Trophoblast cell (in vitro differentiated cells and primary cell): Measurements from ENCODE around the gene PRKCB.

ENCODE experiments used
- DNase-seq, 2 donors: peaks; one replicate each; pipeline ENCODE4 v3.0.0-alpha.2; 2016
- H2AFZ ChIP-seq: 2 replicates; pipeline ENCODE4 v1.6.1; 2013; ENCODE audit warnings: low read length, moderate library complexity, mild to moderate bottlenecking; ENCODE audit not compliant: insufficient read depth, poor library complexity
- H2AK5ac ChIP-seq: 2 replicates; pipeline ENCODE4 v1.6.1; 2013; ENCODE audit warnings: mild to moderate bottlenecking, low read length
- H2BK120ac ChIP-seq: 2 replicates; pipeline ENCODE4 v1.6.1; 2013; ENCODE audit warnings: low read length, mild to moderate bottlenecking, moderate library complexity; ENCODE audit not compliant: insufficient read depth, poor library complexity
- H2BK12ac ChIP-seq: 2 replicates; pipeline ENCODE4 v1.6.1; 2013; ENCODE audit warnings: mild to moderate bottlenecking, low read length, moderate library complexity
- H2BK5ac ChIP-seq: 2 replicates; pipeline ENCODE4 v1.6.1; 2013; ENCODE audit warnings: low read length, low read depth, moderate library complexity, mild to moderate bottlenecking; ENCODE audit not compliant: poor library complexity
- H3K14ac ChIP-seq: 2 replicates; pipeline ENCODE4 v1.6.1; 2013; ENCODE audit warnings: mild to moderate bottlenecking, low read length
- H3K18ac ChIP-seq: 2 replicates; pipeline ENCODE4 v1.6.1; 2013; ENCODE audit warnings: mild to moderate bottlenecking, low read length
- H3K23ac ChIP-seq: 2 replicates; pipeline ENCODE4 v1.6.1; 2013; ENCODE audit warnings: low read length
- H3K27ac ChIP-seq: 2 replicates; pipeline ENCODE4 v1.5.1; 2013; ENCODE audit warnings: low read depth, mild to moderate bottlenecking, inconsistent platforms, low read length, moderate library complexity
- H3K27me3 ChIP-seq: 2 replicates; pipeline ENCODE4 v1.6.1; 2013; ENCODE audit warnings: inconsistent platforms, mild to moderate bottlenecking, low read length, moderate library complexity; ENCODE audit not compliant: insufficient read depth
- H3K36me3 ChIP-seq, 2 experiments: 1 replicate in 1 of 2; 2 replicates in 1 of 2; pipeline ENCODE4 v1.6.1; 2013; ENCODE audit warnings: low read length in 2 of 2, mild to moderate bottlenecking in 2 of 2, moderate library complexity in 1 of 2; ENCODE audit not compliant: insufficient read depth in 2 of 2, control insufficient read depth in 1 of 2
- H3K4ac ChIP-seq: 2 replicates; pipeline ENCODE4 v1.6.1; 2013; ENCODE audit warnings: low read depth, mild to moderate bottlenecking, low read length, moderate library complexity
- H3K4me1 ChIP-seq, 2 experiments: 1 replicate in 1 of 2; 2 replicates in 1 of 2; pipeline ENCODE4 v1.6.1; 2013; ENCODE audit warnings: low read length in 2 of 2, mild to moderate bottlenecking in 2 of 2, moderate library complexity in 1 of 2; ENCODE audit not compliant: insufficient read depth in 2 of 2, control insufficient read depth in 1 of 2
- H3K4me2 ChIP-seq: 2 replicates; pipeline ENCODE4 v1.6.1; 2013; ENCODE audit warnings: inconsistent platforms, mild to moderate bottlenecking, low read length, moderate library complexity
- H3K4me3 ChIP-seq: 2 replicates; pipeline ENCODE4 v1.5.1; 2013; ENCODE audit warnings: mild to moderate bottlenecking, low read depth, low read length, inconsistent platforms
- H3K79me1 ChIP-seq: one replicate; pipeline ENCODE4 v1.6.1; 2013; ENCODE audit warnings: low read length
- H3K79me2 ChIP-seq: 2 replicates; pipeline ENCODE4 v1.6.1; 2013; ENCODE audit warnings: low read length, mild to moderate bottlenecking; ENCODE audit not compliant: control insufficient read depth, insufficient read depth, poor library complexity
- H3K9ac ChIP-seq: 2 replicates; pipeline ENCODE4 v1.6.1; 2013; ENCODE audit warnings: mild to moderate bottlenecking, low read length
- H3K9me3 ChIP-seq: 2 replicates; pipeline ENCODE4 v1.6.1; 2013; ENCODE audit warnings: low read depth, mild to moderate bottlenecking, control low read depth, inconsistent platforms, low read length; ENCODE audit not compliant: insufficient read depth
- H4K12ac ChIP-seq: 2 replicates; pipeline ENCODE4 v1.6.1; 2013; ENCODE audit warnings: low read depth, mild to moderate bottlenecking, low read length, moderate library complexity
- H4K8ac ChIP-seq: 2 replicates; pipeline ENCODE4 v1.6.1; 2013; ENCODE audit warnings: low read depth, mild to moderate bottlenecking, low read length, moderate library complexity
- H4K91ac ChIP-seq: one replicate; pipeline ENCODE4 v1.6.1; 2013; ENCODE audit warnings: low read depth, mild to moderate bottlenecking, low read length, moderate library complexity
- WGBS: extraction: QIAGEN DNeasy Blood & Tissue Kit; methylation state at CpG from one replicate; pipeline ENCODE4 v1.1.7; 2013; ENCODE audit warnings: missing lambda C conversion rate; ENCODE audit not compliant: insufficient read length, insufficient coverage; ENCODE audit errors: extremely low coverage; 5-methylcytosine and 5-hydroxymethylcytosine counted together

The PRKCB gene

GRCh38 chr16:24111724-24112302 is 276.0 kb downstream of the PRKCB start:
- no peak overlapping the region for H2BK5ac ChIP-seq
- no peak overlapping the region for H2BK120ac ChIP-seq
- H3K9me3 ChIP-seq, result no peaks in the 10 kb centered on the region
- H3K4ac ChIP-seq, result no peak overlapping the region
- no peak overlapping the region for H3K4me2 ChIP-seq
- H3K18ac ChIP-seq, result no peak overlapping the region
- H2BK12ac ChIP-seq, result no peak overlapping the region
- no peak for DNase-seq
- no peak overlapping the region for H3K27ac ChIP-seq
- no peak overlapping the region for H4K12ac ChIP-seq
- no peak overlapping the region for H3K4me3 ChIP-seq
- no peak overlapping the region for H3K14ac ChIP-seq
- no peaks in the 10 kb centered on the region for H3K79me2 ChIP-seq
- H2AK5ac ChIP-seq, result no peak overlapping the region
- WGBS, result no CpG with 5 or more reads among the region's 3 CpGs
- H3K79me1 ChIP-seq, result no peaks in the 10 kb centered on the region
- H3K36me3 ChIP-seq, result no peaks in the 10 kb centered on the region
- no peak overlapping the region for H3K9ac ChIP-seq
- no peak overlapping the region for H4K8ac ChIP-seq
- H3K27me3 ChIP-seq, result no peaks in the 10 kb centered on the region
- H3K4me1 ChIP-seq, result no peaks in the 10 kb centered on the region
- no peak overlapping the region for H4K91ac ChIP-seq
- no peak overlapping the region for H3K23ac ChIP-seq
- H2AFZ ChIP-seq, result no peak overlapping the region

GRCh38 chr16:24113115-24113745 is 277.4 kb downstream of the PRKCB start:
- no peak overlapping the region for H4K91ac ChIP-seq
- H3K4me3 ChIP-seq, result no peak overlapping the region
- no peak overlapping the region for H2AK5ac ChIP-seq
- H2BK12ac ChIP-seq, result no peak overlapping the region
- H4K8ac ChIP-seq, result no peak overlapping the region
- no peak overlapping the region for H3K4ac ChIP-seq
- H3K36me3 ChIP-seq, result no peaks in the 10 kb centered on the region
- no peak overlapping the region for H2BK5ac ChIP-seq
- H2BK120ac ChIP-seq, result no peak overlapping the region
- no peaks in the 10 kb centered on the region for H3K79me2 ChIP-seq
- H3K4me2 ChIP-seq, result no peak overlapping the region
- no peak overlapping the region for H3K23ac ChIP-seq
- H3K79me1 ChIP-seq, result no peaks in the 10 kb centered on the region
- DNase-seq, result no peak
- no peak overlapping the region for H3K9ac ChIP-seq
- no peak overlapping the region for H2AFZ ChIP-seq
- H3K14ac ChIP-seq, result no peak overlapping the region
- WGBS, result no CpG with 5 or more reads among the region's 2 CpGs
- no peak overlapping the region for H3K27ac ChIP-seq
- H3K4me1 ChIP-seq, result no peaks in the 10 kb centered on the region
- H4K12ac ChIP-seq, result no peak overlapping the region
- no peak overlapping the region for H3K18ac ChIP-seq
- H3K9me3 ChIP-seq, result no peaks in the 10 kb centered on the region
- H3K27me3 ChIP-seq, result no peaks in the 10 kb centered on the region

GRCh38 chr16:24114876-24115275 is 279.1 kb downstream of the PRKCB start:
- DNase-seq, result no peak
- H3K36me3 ChIP-seq, result no peaks in the 10 kb centered on the region
- H2AK5ac ChIP-seq, result no peak overlapping the region
- no peaks in the 10 kb centered on the region for H3K79me2 ChIP-seq
- H3K23ac ChIP-seq, result no peak overlapping the region
- no peak overlapping the region for H2BK120ac ChIP-seq
- no peak overlapping the region for H3K27ac ChIP-seq
- H3K27me3 ChIP-seq, result no peaks in the 10 kb centered on the region
- no peak overlapping the region for H3K4ac ChIP-seq
- no peak overlapping the region for H3K4me3 ChIP-seq
- H3K14ac ChIP-seq, result no peak overlapping the region
- H2AFZ ChIP-seq, result no peak overlapping the region
- no CpG with 5 or more reads among the region's 2 CpGs for WGBS
- no peaks in the 10 kb centered on the region for H3K79me1 ChIP-seq
- no peaks in the 10 kb centered on the region for H3K9me3 ChIP-seq
- no peak overlapping the region for H2BK12ac ChIP-seq
- H4K8ac ChIP-seq, result no peak overlapping the region
- no peak overlapping the region for H2BK5ac ChIP-seq
- no peak overlapping the region for H3K18ac ChIP-seq
- H3K9ac ChIP-seq, result no peak overlapping the region
- no peak overlapping the region for H4K12ac ChIP-seq
- no peak overlapping the region for H3K4me2 ChIP-seq
- H3K4me1 ChIP-seq, result no peaks in the 10 kb centered on the region
- no peak overlapping the region for H4K91ac ChIP-seq

GRCh38 chr16:24116046-24116776 is 280.4 kb downstream of the PRKCB start:
- Histone ChIP-seq H3K23ac (no peak overlapping the region), H3K4me2 (no peak overlapping the region), H3K14ac (no peak overlapping the region), H2BK120ac (no peak overlapping the region), H4K12ac (no peak overlapping the region), H4K91ac (no peak overlapping the region), H3K36me3 (no peaks in the 10 kb centered on the region), H3K79me2 (no peaks in the 10 kb centered on the region), H3K4me1 (no peaks in the 10 kb centered on the region), H3K4ac (no peak overlapping the region), H2AK5ac (no peak overlapping the region), H3K18ac (no peak overlapping the region), H3K9me3 (no peaks in the 10 kb centered on the region), H2BK12ac (no peak overlapping the region), H3K79me1 (no peaks in the 10 kb centered on the region), H3K27me3 (no peaks in the 10 kb centered on the region), H2BK5ac (no peak overlapping the region), H4K8ac (no peak overlapping the region), H3K9ac (no peak overlapping the region), H3K27ac (no peak overlapping the region), H2AFZ (no peak overlapping the region), H3K4me3 (no peak overlapping the region)
- no peak for DNase-seq
- WGBS, result no CpG with 5 or more reads among the region's 10 CpGs
